ENCODE measurements around the gene FZD2. TPM values are rescaled to one million over a fixed set of nuclear protein-coding genes. Genes with fewer than 3 reads are reported as not detected.
"Not testable (repeated sequence)": the region's sequence is repeated elsewhere in the genome, so short reads cannot be mapped to it uniquely, and the experiment has no call there.

Gene FZD2
- total and polyA plus RNA-seq, 8 donors = 9.8 to 36.7 (median 26.1) TPM

DNA sequence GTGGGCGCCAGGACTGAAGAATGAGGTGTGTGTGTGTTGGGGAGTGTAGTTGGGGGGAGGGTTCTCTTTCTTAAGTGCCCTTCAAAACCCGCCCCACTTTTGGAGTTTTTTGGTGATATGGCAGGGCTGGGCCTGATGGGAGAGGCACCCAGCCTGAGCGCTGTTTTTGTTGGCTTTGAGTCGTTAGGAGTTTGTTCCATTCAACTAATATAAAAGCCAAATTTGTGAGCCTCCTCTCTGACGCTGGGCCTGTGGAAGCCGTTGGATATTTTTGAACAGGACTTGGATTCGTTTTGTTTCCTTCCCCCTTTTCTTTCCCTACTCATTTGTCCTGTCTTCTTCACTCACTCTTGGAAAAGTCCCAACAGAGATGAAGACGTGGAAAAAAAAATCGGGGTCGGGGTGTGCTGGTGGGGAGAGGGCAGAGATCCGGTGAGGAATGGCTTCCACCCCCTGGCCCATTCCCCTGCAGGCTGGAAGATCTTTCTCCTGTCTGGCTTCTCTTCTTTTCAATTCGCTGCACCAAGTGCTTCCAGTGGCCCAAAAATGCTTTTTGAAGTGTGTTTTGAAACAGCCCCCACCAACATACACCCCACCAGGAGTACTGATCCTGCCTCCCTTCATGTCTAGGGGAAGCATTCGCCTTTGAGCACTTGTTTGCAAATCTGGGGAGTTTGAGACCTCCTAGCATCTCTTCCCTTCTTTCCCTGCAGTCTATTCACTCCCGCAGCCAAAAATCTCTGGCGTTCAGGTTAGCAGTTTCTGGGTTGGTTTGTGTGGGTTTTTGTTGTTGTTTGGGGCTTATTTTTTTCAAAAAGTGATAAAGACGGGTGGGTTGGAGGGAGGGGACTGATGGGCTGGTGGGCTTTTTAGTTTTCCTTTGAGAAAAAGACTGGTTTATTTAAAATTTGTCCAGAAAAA, 2.6 kb downstream of the FZD2 start:
- DNase-seq = no peak

DNA sequence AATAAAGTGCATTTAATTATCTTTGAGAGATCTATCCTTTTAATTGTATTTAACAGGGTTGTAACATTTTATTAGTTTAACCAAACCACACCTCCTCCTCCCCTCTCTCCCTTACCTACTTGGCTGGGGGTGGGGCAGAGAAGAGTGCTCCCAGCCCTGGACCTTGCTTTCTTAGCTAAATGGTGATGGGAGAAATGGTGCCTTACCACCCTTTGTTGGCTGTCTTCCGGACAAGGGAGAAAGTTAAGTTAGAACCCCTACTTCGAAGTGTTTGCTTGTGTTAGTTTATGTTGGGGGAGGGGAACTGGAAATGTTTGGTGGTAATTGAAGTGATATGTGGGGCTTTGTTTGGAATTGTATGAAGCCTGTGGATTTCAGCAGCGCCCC, 3.9 kb downstream of the FZD2 start:
- Histone ChIP-seq H3K4me1 (peaks cover 0 to 17% of the 10 kb centered on the region in 2 donors), H3K9me3 (peaks cover 0 to 11% of the 10 kb centered on the region in 2 donors), H3K27me3 (peaks cover 9 to 81% of the 10 kb centered on the region in 2 donors), H3K4me3 (no peak overlapping the region), H3K36me3 (no peaks in the 10 kb centered on the region), H3K27ac (no peak overlapping the region)
- intact Hi-C loops (cut with DNase I) = no loop called here
- DNase-seq (no peak), ATAC-seq (no peak)
- TF ChIP-seq, protein P1, sequence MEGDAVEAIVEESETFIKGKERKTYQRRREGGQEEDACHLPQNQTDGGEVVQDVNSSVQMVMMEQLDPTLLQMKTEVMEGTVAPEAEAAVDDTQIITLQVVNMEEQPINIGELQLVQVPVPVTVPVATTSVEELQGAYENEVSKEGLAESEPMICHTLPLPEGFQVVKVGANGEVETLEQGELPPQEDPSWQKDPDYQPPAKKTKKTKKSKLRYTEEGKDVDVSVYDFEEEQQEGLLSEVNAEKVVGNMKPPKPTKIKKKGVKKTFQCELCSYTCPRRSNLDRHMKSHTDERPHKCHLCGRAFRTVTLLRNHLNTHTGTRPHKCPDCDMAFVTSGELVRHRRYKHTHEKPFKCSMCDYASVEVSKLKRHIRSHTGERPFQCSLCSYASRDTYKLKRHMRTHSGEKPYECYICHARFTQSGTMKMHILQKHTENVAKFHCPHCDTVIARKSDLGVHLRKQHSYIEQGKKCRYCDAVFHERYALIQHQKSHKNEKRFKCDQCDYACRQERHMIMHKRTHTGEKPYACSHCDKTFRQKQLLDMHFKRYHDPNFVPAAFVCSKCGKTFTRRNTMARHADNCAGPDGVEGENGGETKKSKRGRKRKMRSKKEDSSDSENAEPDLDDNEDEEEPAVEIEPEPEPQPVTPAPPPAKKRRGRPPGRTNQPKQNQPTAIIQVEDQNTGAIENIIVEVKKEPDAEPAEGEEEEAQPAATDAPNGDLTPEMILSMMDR (IDR thresholded peaks at IDR 0.05) = no peak

More for the DNA sequence above, 2.6 kb downstream of the FZD2 start:
- Histone ChIP-seq H3K27me3 (peaks cover 9 to 94% of the 10 kb centered on the region in 2 donors), H3K36me3 (no peaks in the 10 kb centered on the region), H3K27ac (no peak overlapping the region), H3K9me3 (no peaks in the 10 kb centered on the region), H3K4me1 (peaks cover 0 to 24% of the 10 kb centered on the region in 2 donors), H3K4me3 (no peak overlapping the region)
- TF ChIP-seq, protein P1 (IDR thresholded peaks at IDR 0.05) = no peak
- no peak for ATAC-seq
- intact Hi-C loops (cut with DNase I) = no loop called here

DNA sequence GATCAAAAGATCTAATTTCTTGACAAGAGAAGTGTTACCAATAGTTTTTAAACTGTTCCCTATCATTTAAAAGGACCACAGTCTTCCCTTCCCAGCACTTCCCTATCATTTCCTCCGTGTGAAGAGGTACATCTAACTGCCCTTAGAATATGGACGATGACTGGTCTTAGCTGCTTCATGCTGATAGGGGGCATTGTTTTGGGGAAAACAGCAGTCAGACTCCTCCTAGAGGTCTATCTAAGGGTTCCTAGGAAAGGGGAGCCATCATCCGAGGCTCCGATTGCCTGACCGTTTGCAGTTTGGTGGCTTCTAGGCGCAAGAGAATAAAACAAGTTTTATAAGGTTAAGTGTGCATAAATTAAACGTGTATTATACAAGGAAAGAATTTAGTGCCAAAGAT, 7.1 kb downstream of the FZD2 start:
- TF ChIP-seq, protein P1 (IDR thresholded peaks at IDR 0.05) = no peak
- Histone ChIP-seq H3K27ac (no peak overlapping the region), H3K27me3 (peaks cover 0 to 60% of the 10 kb centered on the region in 2 donors), H3K9me3 (peaks cover 0 to 12% of the 10 kb centered on the region in 2 donors), H3K4me3 (no peak overlapping the region), H3K36me3 (no peaks in the 10 kb centered on the region), H3K4me1 (no peaks in the 10 kb centered on the region)
- ATAC-seq (no peak), DNase-seq (no peak)
- intact Hi-C loops (cut with DNase I) = no loop called here

DNA sequence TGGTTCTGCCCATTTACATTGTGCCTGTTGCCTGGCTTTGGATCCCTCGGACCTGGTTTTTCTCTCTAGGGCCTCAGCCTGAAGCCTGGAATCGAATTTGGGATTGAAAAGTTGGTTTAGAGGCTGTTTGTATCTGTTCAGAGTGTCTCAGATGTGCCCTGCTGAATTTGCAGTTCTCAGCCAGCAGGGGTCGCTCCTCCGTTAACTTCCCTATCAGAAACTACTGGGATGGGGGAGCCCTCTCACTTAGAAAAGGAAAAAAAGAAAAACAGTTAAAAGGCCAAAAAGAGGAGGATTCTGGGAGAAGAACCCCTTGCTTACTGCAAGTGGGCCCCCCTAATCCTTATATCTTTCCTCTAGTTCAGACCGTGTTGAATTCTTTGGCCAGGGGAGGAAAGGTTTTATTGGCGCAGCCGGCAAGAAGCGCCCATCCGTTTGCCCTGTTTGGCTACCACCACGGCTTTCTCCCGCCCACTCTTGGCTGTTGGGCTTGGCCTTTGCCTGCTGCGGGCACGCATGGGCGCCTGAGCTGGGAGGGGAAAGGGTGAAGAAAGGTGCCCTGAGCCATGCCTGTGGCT, 8.7 kb downstream of the FZD2 start:
- Histone ChIP-seq H3K27ac (no peak overlapping the region), H3K36me3 (no peaks in the 10 kb centered on the region), H3K4me1 (no peaks in the 10 kb centered on the region), H3K27me3 (peaks cover 0 to 49% of the 10 kb centered on the region in 2 donors), H3K9me3 (peaks cover 0 to 12% of the 10 kb centered on the region in 2 donors), H3K4me3 (no peak overlapping the region)
- intact Hi-C loops (cut with DNase I) = no loop called here
- TF ChIP-seq, protein P1 (IDR thresholded peaks at IDR 0.05) = no peak
- DNase-seq (no peak), ATAC-seq (no peak)

DNA sequence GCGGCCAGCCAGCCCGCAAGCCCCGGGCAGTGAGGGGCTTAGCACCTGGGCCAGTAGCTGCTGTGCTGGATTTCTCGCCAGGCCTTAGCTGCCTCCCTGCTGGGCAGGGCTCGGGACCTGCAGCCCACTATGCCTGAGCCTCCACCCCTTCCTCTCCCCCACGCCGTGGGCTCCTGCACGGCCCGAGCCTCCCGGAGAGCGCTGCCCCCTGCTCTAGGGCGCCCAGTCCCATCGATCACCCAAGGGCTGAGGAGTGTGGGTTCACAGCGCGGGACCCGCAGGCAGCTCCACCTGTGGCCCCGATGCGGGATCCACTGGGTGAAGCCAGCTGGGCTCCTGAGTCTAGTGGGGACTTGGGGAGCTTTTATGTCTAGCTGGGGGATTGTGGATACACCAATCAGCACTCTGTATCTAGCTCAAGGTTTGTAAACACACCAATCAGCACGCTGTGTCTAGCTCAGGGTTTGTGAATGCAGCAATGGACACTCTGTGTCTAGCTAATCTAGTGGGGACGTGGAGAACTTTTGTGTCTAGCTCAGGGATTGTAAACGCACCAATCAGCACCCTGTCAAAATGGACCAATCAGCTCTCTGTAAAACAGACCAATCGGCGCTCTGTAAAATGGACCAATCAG, 11.1 kb downstream of the FZD2 start:
- H3K4me1 ChIP-seq; H3K4me3 ChIP-seq; intact Hi-C loops (cut with DNase I); ATAC-seq; DNase-seq; H3K36me3 ChIP-seq; H3K27ac ChIP-seq: not testable (repeated sequence)
- Histone ChIP-seq H3K27me3 (peaks cover 0 to 30% of the 10 kb centered on the region in 2 donors), H3K9me3 (peaks cover 0 to 12% of the 10 kb centered on the region in 2 donors)

All from left lung (tissue), 10 donors.